ENCODE results near the gene SLC22A16. TPM values are rescaled to one million over a fixed set of nuclear protein-coding genes. Genes with fewer than 3 reads are reported as not detected.
"Not testable (repeated sequence)": the region's sequence is repeated elsewhere in the genome, so short reads cannot be mapped to it uniquely, and the experiment has no call there.

The SLC22A16 gene
- total RNA-seq, 1 donor from 2014 or later, result not detected

GRCh38 chr6:110509617-110510241, 33.3 kb upstream of the SLC22A16 start:
- Mint-ChIP-seq H3K36me3 (ENCODE audit: low read depth) (no peaks in the 10 kb centered on the region), H3K4me3 (no peak overlapping the region), H3K27me3 (peaks cover 21% of the 10 kb centered on the region), H3K27ac (no peak overlapping the region), H3K4me1 (no peaks in the 10 kb centered on the region), H3K9me3 (no peaks in the 10 kb centered on the region)
- DNase-seq, result no peak
- intact Hi-C loops (cut with micrococcal nuclease), result no loop called here

GRCh38 chr6:110504891-110505290, 28.5 kb upstream of the SLC22A16 start:
- H3K27ac Mint-ChIP-seq; intact Hi-C loops (cut with micrococcal nuclease); H3K9me3 Mint-ChIP-seq; H3K4me3 Mint-ChIP-seq; DNase-seq; H3K36me3 Mint-ChIP-seq (ENCODE audit: low read depth); H3K4me1 Mint-ChIP-seq; H3K27me3 Mint-ChIP-seq: not testable (repeated sequence)

- Mint-ChIP-seq H3K4me1 (no peaks in the 10 kb centered on the region), H3K36me3 (ENCODE audit: low read depth) (no peaks in the 10 kb centered on the region), H3K27ac (no peak overlapping the region), H3K9me3 (peaks cover 4% of the 10 kb centered on the region), H3K27me3 (peaks cover 2% of the 10 kb centered on the region), H3K4me3 (no peak overlapping the region)
- intact Hi-C loops (cut with micrococcal nuclease), result no loop called here
- no peak for DNase-seq
Observed at GRCh38 chr6:110495949-110496348, 19.5 kb upstream of the SLC22A16 start.

- intact Hi-C loops (cut with micrococcal nuclease), result no loop called here
- Mint-ChIP-seq H3K9me3 (peaks cover 2% of the 10 kb centered on the region), H3K27me3 (peaks cover 5% of the 10 kb centered on the region), H3K27ac (no peak overlapping the region), H3K4me3 (no peak overlapping the region), H3K36me3 (ENCODE audit: low read depth) (no peaks in the 10 kb centered on the region), H3K4me1 (no peaks in the 10 kb centered on the region)
- no peak for DNase-seq
Observed at GRCh38 chr6:110493253-110493800, 16.9 kb upstream of the SLC22A16 start.

GRCh38 chr6:110492584-110492983, 16.2 kb upstream of the SLC22A16 start:
- DNase-seq, result no peak
- peaks cover 5% of the 10 kb centered on the region for H3K27me3 Mint-ChIP-seq
- no peaks in the 10 kb centered on the region for H3K4me1 Mint-ChIP-seq
- intact Hi-C loops (cut with micrococcal nuclease), result no loop called here
- no peaks in the 10 kb centered on the region for H3K9me3 Mint-ChIP-seq
- H3K27ac Mint-ChIP-seq, result no peak overlapping the region
- no peaks in the 10 kb centered on the region for H3K36me3 Mint-ChIP-seq (ENCODE audit: low read depth)
- no peak overlapping the region for H3K4me3 Mint-ChIP-seq

- no peaks in the 10 kb centered on the region for H3K36me3 Mint-ChIP-seq (ENCODE audit: low read depth)
- no peaks in the 10 kb centered on the region for H3K4me1 Mint-ChIP-seq
- no peak for DNase-seq
- intact Hi-C loops (cut with micrococcal nuclease), result no loop called here
- no peaks in the 10 kb centered on the region for H3K9me3 Mint-ChIP-seq
- H3K27me3 Mint-ChIP-seq, result peaks cover 7% of the 10 kb centered on the region
- H3K4me3 Mint-ChIP-seq, result no peak overlapping the region
- H3K27ac Mint-ChIP-seq, result no peak overlapping the region
Observed at GRCh38 chr6:110491644-110492317, 15.4 kb upstream of the SLC22A16 start.

GRCh38 chr6:110491299-110491643, 14.9 kb upstream of the SLC22A16 start:
- no peak for DNase-seq
- Mint-ChIP-seq H3K36me3 (ENCODE audit: low read depth) (no peaks in the 10 kb centered on the region), H3K4me1 (no peaks in the 10 kb centered on the region), H3K27me3 (peaks cover 9% of the 10 kb centered on the region), H3K9me3 (no peaks in the 10 kb centered on the region), H3K4me3 (no peak overlapping the region), H3K27ac (no peak overlapping the region)
- intact Hi-C loops (cut with micrococcal nuclease), result no loop called here

- Mint-ChIP-seq H3K27ac (no peak overlapping the region), H3K4me3 (no peak overlapping the region), H3K4me1 (no peaks in the 10 kb centered on the region), H3K27me3 (peaks cover 14% of the 10 kb centered on the region), H3K9me3 (no peaks in the 10 kb centered on the region), H3K36me3 (ENCODE audit: low read depth) (no peaks in the 10 kb centered on the region)
- intact Hi-C loops (cut with micrococcal nuclease), result no loop called here
- no peak for DNase-seq
Observed at GRCh38 chr6:110490110-110490509, 13.7 kb upstream of the SLC22A16 start.

- intact Hi-C loops (cut with micrococcal nuclease), result no loop called here
- Mint-ChIP-seq H3K4me3 (no peak overlapping the region), H3K27me3 (peaks cover 19% of the 10 kb centered on the region), H3K9me3 (peaks cover 3% of the 10 kb centered on the region), H3K27ac (no peak overlapping the region), H3K36me3 (ENCODE audit: low read depth) (no peaks in the 10 kb centered on the region), H3K4me1 (no peaks in the 10 kb centered on the region)
- no peak for DNase-seq
Observed at GRCh38 chr6:110488606-110489190, 12.3 kb upstream of the SLC22A16 start.

GRCh38 chr6:110487968-110488381, 11.6 kb upstream of the SLC22A16 start:
- H3K4me3 Mint-ChIP-seq; intact Hi-C loops (cut with micrococcal nuclease); H3K9me3 Mint-ChIP-seq; DNase-seq; H3K36me3 Mint-ChIP-seq (ENCODE audit: low read depth); H3K4me1 Mint-ChIP-seq; H3K27ac Mint-ChIP-seq: not testable (repeated sequence)
- H3K27me3 Mint-ChIP-seq, result peaks cover 19% of the 10 kb centered on the region

GRCh38 chr6:110486756-110487155, 10.3 kb upstream of the SLC22A16 start:
- peaks cover 11% of the 10 kb centered on the region for H3K9me3 Mint-ChIP-seq
- intact Hi-C loops (cut with micrococcal nuclease), result no loop called here
- no peaks in the 10 kb centered on the region for H3K36me3 Mint-ChIP-seq (ENCODE audit: low read depth)
- no peak for DNase-seq
- H3K4me1 Mint-ChIP-seq, result no peaks in the 10 kb centered on the region
- H3K4me3 Mint-ChIP-seq, result no peak overlapping the region
- no peak overlapping the region for H3K27ac Mint-ChIP-seq
- peaks cover 23% of the 10 kb centered on the region for H3K27me3 Mint-ChIP-seq

- Mint-ChIP-seq H3K9me3 (peaks cover 16% of the 10 kb centered on the region), H3K4me1 (no peaks in the 10 kb centered on the region), H3K4me3 (no peak overlapping the region), H3K36me3 (ENCODE audit: low read depth) (no peaks in the 10 kb centered on the region), H3K27ac (no peak overlapping the region), H3K27me3 (peaks cover 27% of the 10 kb centered on the region)
- intact Hi-C loops (cut with micrococcal nuclease), result no loop called here
- DNase-seq, result no peak
Observed at GRCh38 chr6:110485491-110485890, 9.1 kb upstream of the SLC22A16 start.

GRCh38 chr6:110484321-110484720, 7.9 kb upstream of the SLC22A16 start:
- Mint-ChIP-seq H3K27me3 (peaks cover 24% of the 10 kb centered on the region), H3K9me3 (peaks cover 16% of the 10 kb centered on the region), H3K4me3 (no peak overlapping the region), H3K27ac (no peak overlapping the region), H3K36me3 (ENCODE audit: low read depth) (no peaks in the 10 kb centered on the region), H3K4me1 (no peaks in the 10 kb centered on the region)
- no peak for DNase-seq
- intact Hi-C loops (cut with micrococcal nuclease), result no loop called here

- H3K4me1 Mint-ChIP-seq, result no peaks in the 10 kb centered on the region
- H3K36me3 Mint-ChIP-seq (ENCODE audit: low read depth), result no peaks in the 10 kb centered on the region
- H3K27ac Mint-ChIP-seq, result no peak overlapping the region
- H3K4me3 Mint-ChIP-seq, result no peak overlapping the region
- no peak for DNase-seq
- H3K9me3 Mint-ChIP-seq, result peaks cover 16% of the 10 kb centered on the region
- H3K27me3 Mint-ChIP-seq, result peaks cover 30% of the 10 kb centered on the region
- intact Hi-C loops (cut with micrococcal nuclease), result no loop called here
Observed at GRCh38 chr6:110482774-110483400, 6.5 kb upstream of the SLC22A16 start.
